ENCODE measurements around the gene TSPEAR.
A peak's percentile ranks its signal among the peaks of the same experiment; 100 is the strongest.
"Not testable (repeated sequence)": the region's sequence is repeated elsewhere in the genome, so short reads cannot be mapped to it uniquely, and the experiment has no call there.

The TSPEAR gene

DNA sequence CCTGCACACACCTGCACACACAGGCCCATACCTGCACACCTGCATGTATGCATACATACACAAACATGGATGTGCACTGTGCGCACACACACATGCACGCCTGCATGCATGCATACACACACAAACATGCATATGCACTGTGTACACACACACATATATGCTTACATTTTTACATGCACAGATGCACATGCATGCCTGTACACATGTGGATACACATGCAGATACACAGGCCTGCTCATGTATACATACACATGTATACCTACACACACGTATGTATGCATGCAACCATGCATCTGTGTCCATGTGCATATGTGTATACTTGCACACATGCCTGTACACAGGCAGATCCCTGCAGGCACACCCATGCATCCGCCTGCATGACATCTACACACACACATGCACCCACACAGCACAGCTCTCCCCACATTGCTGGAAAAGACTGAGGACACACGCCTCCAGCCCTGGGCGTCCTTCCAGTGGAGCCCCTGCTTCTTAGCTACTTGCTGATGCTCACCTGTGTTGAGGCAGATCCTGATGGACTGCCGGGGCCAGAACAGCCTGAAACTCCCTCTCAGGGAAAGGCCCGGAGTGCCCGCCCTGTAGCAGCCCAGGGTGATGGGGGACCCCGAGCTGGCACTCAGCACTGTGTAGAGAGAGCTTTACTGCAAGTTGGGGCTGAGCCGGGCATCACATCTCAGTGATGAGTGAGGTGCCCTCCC, 200.0 kb downstream of the TSPEAR start:
- DNase-seq (ENCODE audit: extremely low read depth in 1 of 2, low read depth in 1 of 2), result no peak

DNA sequence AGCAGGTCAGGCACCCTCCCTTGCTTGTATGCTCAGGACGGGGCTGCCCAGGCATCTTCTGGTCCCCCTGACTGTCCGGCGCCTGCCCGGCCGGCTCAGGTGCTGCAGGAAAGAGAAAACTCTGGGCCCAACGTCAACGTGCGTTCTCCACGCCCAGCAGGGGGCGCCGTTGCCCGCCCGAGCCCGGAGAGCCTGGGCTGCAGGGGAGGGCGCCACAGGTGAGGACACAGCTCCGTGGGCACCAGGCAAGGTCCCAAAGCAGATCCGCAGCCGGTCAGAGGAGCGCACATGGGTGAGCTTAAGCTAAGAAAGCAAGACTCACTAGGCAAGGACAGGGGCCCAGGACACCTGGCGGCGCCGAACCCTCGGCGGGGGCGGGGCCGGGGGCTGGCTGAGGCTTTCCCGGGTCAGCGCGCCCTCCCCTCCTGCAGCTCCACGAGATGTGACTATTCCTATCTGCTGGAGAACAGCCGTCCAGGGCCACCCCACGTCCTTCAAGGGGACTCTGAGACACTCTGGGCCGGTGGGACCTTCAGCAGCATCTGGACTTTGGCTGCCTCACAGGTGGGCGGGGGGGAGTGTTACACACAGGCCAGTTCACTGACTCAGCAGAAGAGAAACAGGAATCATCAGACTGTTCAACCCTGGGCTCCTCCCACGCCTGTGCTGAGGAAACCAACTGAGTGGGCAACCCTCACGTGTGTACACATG, 200.7 kb downstream of the TSPEAR start:
- DNase-seq (ENCODE audit: extremely low read depth in 1 of 2, low read depth in 1 of 2), result peak; percentile 27 to 31

DNA sequence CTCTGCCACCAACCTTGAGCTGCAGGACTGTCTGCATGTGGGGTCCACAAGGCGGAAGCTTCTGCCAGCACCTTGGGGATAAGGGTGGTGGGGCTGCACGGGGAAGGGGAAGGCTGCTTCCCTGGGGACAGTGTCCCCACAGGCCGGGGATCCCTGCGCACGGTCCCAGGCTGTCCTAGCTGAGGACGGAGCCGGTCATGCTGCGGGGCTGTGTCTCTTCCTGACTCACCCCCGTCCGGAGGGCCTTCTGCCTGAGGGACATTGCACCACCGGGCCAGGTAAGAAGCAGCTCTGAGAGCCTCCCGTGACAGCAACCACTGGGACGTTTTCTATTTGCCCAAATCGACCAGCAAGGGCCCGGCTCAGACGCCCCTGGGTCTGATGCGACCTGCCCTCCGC, 201.3 kb downstream of the TSPEAR start:
- no peak for DNase-seq (ENCODE audit: extremely low read depth in 1 of 2, low read depth in 1 of 2)

DNA sequence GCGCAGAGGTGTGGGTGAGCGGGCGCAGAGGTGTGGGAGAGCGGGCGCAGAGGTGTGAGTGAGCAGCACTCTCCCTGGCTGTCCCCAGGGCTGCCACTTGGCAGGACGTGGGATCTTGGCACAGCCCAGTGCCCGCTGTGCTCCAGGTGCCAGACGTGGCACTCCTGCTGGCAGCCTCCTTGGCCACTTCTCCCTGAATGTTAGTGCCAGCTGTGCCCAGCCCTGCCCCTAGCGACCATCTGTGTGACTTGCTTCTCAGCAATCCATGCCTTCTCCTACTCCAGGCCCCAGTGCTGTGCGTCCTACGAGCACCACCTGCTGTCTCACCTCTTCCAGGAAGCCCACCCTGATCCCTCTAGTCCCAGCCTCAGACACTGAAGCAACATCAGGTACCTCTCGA, 201.8 kb downstream of the TSPEAR start:
- DNase-seq (ENCODE audit: extremely low read depth in 1 of 2, low read depth in 1 of 2), result no peak

DNA sequence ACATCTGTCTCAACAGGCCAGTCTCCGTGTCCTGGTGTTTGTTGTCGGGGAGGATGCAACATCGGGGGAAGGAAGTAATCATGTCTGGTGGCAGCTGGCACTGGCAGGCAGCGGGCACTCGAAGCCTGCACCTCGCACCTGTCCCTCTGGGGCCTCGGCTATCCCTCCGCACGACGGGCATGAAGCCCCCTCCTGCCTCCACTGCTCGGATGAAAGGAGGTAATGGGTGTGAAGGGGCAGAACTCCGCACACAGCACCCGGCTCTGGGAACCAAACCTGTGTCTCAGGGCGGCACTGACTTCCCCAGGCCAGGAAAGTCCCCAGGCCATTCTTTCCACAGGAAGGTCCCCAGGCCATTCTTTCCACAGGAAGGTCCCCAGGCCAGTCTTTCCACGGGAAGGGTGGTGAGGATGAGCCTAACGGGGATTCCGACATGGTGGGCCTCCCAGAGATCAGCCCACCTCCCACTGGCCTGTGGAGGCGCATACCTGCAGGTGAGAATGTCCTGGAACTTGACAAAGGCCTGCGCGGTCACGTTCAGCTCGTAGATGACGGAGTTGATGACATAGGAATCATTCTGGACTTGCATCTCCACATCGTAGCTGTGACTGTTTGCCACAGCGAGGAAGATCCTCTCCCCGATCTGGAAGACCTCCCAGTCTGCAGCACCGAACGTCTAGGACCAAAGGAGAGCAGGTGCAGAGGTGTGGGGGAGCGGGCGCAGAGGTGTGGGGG, 202.5 kb downstream of the TSPEAR start:
- DNase-seq (ENCODE audit: extremely low read depth in 1 of 2, low read depth in 1 of 2), result no peak

DNA sequence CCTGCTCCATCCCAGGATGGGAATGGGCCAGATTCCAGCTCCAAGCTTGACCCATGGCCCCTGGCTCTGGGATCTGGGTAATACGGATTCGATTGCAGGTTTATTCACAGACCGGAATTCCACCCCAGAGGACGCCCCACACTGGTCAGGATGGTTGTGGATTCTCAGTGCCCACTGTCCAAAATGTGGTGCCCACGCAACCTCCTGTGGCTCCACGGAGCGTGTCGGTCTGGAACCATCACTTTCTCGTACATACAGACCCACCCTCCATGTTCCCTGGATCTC, 203.0 kb downstream of the TSPEAR start:
- no peak for DNase-seq (ENCODE audit: extremely low read depth in 1 of 2, low read depth in 1 of 2)

DNA sequence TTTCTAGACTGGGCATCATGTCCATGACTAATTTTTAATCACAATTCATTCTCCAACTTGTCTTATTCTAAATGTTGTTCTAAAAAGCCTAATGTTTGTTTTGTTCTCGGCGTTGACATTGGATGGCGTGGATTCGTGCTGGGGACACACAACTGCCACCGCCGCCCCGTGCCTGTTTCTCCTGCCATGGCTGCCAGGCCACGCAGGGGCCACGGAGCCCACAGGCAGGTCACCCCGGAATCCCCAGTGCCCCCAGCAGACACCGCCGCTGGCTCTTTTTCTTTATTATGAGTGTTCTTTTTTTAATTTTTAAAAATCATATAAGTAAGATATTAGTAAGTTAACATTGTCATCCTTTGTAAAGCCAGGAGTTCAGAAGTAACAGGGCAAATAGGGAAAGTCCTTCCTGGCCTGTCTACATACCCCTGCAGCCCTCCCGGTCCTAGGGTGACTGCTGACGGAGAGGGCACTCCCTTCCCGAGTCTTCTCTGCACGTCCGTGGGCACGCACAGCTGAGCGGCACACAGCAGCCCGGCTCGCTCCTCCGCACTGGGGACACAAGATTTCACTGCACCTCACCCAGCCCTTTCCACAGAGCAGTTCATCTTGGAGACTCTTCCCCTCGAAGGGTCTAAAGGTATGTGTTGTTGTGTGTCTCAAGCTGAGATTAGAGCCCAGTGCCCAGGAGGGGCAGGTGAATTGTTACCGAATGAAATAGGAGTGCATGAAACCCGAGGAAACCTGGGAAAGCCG, 203.5 kb downstream of the TSPEAR start:
- no peak for DNase-seq (ENCODE audit: extremely low read depth in 1 of 2, low read depth in 1 of 2)

DNA sequence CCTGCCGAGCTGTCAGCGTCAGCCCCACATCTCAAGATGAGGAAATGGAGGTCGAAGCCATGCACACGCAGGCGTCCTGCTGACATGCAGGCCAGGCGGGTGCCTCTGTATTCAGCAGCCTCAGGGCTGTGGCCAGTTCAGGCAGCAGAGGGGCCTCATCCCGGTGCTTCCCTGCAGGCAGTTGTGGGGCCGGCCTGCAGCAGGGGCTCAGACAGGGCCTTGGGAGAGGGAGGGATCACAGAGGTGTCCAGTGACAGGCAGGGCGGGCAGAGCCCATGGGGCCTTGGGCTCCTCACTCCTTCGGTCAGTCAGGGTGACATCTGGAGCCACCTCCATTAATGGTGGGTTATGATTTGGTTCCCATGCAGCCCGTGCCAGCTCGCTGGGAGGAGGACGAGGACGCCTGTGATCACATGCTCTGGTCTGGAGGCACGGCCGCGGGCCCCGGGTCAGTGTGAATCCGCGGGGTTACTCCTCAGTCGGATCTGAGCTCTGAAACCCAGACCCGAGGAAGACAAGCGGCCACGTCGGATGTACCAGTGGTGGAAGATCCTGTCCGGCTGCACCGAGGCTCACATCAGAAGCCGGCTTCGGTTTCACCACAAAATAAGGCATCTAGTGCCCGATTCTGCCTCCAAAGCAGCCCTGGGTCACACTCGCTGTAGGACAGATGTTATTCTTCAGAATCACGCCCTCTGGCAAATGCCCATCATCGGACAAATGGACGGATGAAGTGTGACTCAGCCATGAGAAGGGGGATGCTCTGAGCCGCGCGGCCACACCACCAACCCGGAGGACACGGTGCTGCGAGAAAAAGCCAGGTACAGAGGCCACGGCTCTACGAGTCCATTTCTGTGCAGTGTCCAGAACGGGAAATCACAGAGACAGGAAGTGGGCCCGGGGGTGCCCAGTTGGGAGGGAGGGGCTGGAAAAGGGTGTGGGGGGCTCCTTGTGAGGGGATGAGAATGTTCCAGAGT, 204.8 kb downstream of the TSPEAR start:
- DNase-seq (ENCODE audit: extremely low read depth in 1 of 2, low read depth in 1 of 2), result no peak

DNA sequence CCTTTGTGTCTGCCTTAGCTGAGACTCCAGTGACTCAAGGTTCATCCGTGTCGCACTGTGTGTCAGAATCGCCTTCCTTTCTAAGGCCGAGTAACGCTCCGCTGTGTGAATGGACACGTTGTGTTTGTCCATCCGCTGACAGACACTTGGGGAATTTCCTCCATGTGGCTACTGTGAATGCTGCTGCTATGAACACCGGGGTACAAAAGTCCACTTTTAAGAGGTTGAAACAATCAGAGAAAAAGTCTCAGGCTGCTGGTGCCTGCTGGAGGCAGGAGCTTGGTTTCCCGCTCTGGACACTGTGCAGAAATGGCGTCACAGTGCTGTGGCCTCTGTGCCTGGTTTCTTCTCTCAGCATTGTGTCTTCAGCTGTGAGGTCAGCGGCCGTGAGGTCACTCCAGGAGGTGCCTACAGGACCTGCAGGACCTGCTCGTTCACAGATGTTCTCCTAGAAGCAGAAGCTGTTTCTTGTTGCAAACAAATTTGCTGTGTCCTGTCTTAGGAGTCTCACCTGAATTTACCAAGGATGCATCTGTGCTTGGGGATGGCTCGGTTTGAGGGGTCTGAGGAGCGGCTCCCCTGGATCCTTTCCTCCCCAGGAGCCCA, 205.6 kb downstream of the TSPEAR start:
- DNase-seq (ENCODE audit: extremely low read depth in 1 of 2, low read depth in 1 of 2), result no peak

DNA sequence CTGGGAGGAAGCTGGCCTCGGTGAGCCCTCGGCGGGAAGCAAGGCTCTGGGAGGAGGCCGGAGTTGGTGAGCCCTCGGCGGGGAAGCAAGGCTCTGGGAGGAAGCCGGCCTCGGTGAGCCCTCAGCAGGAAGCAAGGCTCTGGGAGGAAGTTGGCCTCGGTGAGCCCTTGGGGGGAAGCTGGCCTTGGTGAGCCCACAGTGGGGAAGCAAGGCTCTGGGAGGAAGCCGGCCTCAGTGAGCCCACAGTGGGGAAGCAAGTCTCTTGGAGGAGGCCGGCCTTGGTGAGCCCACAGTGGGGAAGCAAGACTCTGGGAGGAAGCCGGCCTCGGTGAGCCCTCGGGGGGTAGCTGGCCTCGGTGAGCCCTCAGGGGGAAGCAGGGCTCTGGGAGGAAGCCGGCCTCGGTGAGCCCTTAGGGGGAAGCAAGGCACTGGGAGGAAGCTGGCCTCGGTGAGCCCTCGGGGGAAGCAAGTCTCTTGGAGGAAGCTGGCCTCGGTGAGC, 207.4 kb downstream of the TSPEAR start:
- no peak for DNase-seq (ENCODE audit: extremely low read depth in 1 of 2, low read depth in 1 of 2)

DNA sequence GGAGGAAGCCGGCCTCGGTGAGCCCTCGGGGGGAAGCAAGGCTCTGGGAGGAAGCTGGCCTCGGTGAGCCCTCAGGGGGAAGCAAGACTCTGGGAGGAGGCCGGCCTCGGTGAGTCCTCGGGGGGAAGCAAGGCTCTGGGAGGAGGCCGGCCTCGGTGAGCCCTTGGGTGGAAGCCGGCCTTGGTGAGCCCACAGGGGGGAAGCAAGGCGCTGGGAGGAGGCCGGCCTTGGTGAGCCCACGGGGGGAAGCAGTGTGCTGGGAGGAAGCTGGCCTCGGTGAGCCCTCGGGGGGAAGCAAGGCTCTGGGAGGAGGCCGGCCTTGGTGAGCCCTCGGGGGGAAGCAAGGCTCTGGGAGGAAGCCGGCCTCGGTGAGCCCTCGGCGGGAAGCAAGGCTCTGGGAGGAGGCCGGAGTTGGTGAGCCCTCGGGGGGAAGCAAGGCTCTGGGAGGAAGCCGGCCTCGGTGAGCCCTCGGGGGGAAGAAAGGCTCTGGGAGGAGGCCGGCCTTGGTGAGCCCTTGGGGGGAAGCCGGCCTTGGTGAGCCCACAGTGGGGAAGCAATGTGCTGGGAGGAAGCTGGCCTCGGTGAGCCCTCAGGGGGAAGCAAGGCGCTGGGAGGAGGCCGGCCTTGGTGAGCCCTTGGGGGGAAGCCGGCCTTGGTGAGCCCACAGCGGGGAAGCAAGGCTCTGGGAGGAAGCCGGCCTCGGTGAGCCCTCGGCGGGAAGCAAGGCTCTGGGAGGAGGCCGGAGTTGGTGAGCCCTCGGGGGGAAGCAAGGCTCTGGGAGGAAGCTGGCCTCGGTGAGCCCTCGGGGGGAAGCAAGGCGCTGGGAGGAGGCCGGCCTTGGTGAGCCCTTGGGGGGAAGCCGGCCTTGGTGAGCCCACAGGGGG, 208.1 kb downstream of the TSPEAR start:
- not testable (repeated sequence) for DNase-seq (ENCODE audit: extremely low read depth in 1 of 2, low read depth in 1 of 2)

DNA sequence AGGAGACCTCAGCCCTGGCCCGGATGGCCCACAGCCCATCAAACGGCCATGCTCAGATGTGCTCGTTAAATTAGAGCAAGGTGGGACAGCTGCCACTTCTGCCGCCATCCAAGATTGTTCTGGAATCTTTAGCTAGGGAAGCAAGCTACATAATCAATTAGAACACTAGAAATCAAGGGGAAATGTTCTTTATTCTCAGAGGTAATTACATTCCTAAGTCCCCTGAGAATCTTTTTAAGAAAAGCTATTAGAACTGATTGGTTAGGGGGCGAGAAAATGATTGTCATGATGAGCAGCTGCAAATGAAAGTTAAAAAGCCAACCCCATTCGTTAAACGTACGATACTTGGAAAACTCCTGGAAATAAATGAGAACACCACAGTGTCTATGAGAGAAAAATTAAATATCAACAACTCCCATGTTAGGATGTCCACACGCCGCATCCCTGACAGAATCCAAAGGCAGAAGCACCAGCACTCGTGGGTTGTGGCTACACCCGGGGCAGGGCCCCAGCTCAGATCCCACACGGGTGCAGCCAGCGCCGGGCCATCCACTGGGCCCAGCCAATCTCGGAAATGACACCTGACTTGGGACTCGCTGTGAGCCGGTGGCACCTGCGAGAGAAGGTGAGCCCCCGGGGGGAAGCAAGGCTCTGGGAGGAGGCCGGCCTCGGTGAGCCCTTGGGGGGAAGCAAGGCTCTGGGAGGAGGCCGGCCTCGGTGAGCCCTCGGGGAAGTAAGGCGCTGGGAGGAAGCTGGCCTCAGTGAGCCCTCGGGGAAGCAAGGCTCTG, 209.0 kb downstream of the TSPEAR start:
- DNase-seq (ENCODE audit: extremely low read depth in 1 of 2, low read depth in 1 of 2), result no peak

DNA sequence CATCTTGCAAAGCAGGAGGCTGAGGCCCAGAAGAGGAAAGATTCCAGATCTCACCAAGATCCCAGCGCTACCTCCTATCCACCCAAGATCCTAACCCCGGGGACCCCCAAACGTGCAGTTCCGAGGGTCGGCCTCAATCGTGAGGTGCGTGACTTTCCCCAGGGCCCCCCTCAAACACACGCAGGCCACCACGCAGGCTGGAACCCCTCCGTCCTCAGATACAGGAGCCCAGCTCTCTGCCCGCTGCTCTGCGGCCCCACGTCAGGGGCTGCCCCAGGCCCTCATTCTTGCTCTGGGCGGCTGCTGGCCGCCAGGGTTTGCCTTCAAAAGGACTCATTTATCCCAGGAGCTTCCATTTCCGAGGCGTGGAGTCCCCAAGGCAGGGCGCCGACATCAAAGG, 211.3 kb downstream of the TSPEAR start:
- DNase-seq (ENCODE audit: extremely low read depth in 1 of 2, low read depth in 1 of 2), result no peak

DNA sequence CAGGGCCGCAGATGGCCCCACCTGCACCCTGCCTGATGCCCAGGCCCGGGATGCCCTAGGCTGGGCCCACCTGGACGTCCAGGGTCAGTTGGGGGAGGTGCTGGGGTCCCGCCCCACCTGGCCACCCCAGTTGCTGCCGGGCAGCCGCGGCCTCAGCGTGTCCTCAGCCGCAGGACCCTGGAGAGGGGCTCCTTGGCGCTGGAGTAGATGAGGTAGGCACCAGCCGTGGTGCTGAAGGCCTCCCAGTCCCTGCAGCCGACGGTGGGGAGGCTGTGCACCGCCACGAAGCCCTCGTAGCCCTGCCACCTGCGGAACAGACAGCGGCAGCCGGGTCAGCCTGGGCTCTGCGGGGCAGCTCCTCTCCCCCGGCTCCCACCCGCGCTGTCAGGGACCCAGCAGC, 211.7 kb downstream of the TSPEAR start:
- no peak for DNase-seq (ENCODE audit: extremely low read depth in 1 of 2, low read depth in 1 of 2)

DNA sequence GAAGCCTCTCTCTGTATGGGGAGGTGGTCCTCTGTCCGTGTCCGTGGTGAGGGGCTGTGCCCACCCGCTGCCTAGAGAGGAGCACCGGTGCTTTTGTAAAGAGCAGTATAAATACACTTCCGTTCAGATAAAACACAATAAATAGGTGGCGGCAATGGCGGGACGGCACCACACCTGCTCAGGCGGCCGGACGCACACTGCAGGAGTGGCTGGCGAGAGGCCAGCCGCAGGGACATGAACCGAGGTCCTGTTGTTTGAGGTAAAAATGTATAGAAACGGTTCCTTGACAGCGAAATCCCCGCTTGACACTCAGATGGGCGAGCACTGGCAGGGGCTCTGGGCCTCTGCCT, 212.2 kb downstream of the TSPEAR start:
- DNase-seq (ENCODE audit: extremely low read depth in 1 of 2, low read depth in 1 of 2), result no peak

DNA sequence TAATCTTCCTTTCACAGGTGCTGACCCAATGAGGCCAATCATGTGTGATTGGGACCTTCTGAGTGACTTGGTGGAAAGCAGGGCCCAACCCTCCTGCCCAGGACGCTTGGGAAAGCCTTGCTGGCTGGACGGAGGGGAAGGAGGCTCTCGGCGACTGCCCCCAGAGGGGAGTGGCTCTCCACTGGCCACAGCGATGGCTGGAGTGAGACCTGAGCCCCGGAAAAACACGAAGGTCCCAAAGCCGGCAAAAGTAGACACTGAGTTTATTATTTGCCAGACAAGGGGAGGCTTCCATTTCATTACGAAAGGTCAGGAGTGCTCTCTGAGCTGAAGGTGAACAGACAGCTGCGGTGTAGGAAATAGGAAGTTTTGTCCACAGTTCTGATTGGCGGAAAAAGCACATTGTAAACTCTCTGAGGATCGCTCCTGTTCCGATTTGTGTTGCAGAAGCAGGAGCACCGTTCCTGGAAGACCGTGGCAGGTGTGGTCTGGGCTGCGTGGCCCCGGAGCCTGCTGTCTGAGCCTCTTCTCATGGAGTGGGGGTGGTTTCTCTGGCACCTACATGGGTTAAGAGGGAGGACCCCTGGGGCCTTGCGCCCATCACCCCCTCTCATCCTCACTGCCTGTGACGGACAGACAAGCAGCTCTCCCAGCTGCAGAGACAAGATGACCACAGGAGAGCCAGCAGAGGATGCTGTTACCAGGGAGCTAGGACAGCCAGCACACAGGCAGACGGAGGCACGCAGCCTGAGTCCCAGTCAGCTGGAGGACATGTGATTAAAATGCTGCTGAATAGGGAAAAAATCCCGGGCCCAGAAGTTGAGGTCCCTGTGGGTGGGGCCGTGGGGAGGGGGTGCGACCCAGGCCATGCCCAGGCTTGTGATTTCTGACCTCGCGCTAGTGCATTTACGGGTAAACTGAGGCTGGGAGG, 212.8 kb downstream of the TSPEAR start:
- no peak for DNase-seq (ENCODE audit: extremely low read depth in 1 of 2, low read depth in 1 of 2)

DNA sequence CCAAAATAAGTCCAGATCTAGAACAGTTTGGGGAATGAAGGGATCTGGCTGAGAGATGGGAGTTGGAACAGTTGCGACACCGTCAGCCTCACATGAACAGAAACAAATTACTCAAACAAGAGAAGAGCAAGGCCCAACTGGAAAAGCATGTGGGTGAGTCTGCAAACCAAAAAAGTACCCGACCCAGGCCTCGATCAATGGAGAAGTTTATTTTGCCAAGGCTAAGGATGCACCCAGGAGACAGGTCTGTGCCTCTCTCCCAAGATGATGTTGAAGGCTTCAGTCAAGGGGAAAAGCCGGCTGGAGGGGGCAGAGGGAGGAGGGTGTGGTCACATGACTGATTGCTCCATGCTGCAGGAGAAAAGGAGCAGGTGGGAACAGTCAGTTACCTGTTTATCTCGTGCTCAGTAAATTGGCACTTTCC, 213.7 kb downstream of the TSPEAR start:
- DNase-seq (ENCODE audit: extremely low read depth in 1 of 2, low read depth in 1 of 2), result no peak
